ENCODE data around the gene COX7A1.

Gene COX7A1

DNA sequence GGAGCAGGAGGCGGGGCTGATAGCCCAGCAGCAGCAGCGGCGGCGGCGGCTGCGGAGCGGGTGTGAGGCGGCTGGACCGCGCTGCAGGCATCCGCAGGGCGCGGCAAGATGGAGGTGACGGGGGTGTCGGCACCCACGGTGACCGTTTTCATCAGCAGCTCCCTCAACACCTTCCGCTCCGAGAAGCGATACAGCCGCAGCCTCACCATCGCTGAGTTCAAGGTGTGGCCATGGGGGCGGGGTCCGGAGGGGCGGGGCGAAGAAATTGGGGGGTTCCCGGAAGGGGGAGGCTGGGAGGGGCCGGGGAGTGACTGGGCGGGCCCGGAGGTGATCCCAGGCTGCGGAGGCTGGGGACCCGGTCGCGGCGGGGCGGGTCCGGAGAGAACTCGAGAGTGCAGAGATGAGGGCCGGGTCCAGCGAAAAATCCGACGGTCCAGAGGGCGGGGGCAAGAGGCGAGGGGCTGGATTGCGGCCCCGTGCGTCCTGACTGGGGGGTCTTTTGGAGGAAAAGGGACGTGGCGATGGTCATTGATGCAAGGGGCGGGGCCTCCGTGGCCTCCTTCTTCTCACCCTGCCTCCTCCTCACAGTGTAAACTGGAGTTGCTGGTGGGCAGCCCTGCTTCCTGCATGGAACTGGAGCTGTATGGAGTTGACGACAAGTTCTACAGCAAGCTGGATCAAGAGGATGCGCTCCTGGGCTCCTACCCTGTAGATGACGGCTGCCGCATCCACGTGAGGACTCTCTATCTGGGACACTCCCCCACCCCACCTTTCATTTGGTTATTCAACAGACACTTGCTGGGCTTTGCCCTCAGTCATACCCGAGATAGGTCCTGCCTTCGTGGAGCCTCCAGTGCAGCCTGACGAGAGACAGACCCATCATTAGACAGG lies 36.5 kb downstream of the COX7A1 start, which contains the start of gene TBCB:
Gene TBCB (plus strand): TSS at position 16 of the 891 bp plus-strand sequence. CDS start 93 bp downstream, at position 109.
- TF ChIP-seq, protein P1, sequence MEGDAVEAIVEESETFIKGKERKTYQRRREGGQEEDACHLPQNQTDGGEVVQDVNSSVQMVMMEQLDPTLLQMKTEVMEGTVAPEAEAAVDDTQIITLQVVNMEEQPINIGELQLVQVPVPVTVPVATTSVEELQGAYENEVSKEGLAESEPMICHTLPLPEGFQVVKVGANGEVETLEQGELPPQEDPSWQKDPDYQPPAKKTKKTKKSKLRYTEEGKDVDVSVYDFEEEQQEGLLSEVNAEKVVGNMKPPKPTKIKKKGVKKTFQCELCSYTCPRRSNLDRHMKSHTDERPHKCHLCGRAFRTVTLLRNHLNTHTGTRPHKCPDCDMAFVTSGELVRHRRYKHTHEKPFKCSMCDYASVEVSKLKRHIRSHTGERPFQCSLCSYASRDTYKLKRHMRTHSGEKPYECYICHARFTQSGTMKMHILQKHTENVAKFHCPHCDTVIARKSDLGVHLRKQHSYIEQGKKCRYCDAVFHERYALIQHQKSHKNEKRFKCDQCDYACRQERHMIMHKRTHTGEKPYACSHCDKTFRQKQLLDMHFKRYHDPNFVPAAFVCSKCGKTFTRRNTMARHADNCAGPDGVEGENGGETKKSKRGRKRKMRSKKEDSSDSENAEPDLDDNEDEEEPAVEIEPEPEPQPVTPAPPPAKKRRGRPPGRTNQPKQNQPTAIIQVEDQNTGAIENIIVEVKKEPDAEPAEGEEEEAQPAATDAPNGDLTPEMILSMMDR (IDR thresholded peaks at IDR 0.05) = no peak
- H3K27ac ChIP-seq = peak within 1 kb of the TSS; percentile 78 to 95
- H3K4me3 ChIP-seq = peak within 1 kb of the TSS; percentile 85
- DNase-seq (ENCODE audit: low spot score) = peak; percentile 90

DNA sequence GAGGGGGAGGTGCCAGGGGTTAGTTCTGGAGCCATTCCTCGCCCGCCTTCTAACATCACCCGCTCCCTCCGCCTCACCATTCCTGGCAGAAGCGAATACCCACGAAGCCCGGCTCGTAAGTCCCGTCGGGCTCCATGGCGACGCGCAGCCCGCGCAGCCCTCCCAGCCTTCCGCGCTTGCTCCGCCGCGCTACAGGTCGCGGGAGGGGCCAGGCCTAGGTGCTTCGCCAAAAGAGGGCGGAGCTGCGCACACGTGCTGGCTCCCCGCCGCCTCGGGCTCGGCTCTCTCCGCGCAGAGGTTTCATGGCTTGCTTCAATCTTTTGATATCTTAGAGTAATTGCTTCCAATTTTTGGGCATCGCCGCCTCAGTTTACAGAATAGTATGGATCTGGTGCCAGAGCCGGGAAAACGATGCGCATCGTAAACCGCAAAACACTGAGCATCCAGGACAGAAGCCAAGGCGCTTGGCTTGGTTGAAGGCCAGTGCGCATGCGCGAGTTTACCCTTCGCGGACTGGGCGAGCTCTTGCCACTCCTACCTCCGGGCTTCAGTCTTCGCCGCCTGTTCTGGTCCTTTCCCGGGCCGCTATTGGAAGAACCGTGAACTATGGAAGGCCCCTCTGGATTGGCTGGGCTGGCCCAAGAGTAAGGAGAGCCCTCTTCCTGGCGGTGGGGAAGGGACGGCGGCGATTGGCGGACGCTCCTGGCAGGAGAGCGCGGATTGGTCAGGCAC lies 37.4 kb downstream of the COX7A1 start, which contains the start of gene POLR2I:
Gene POLR2I (minus strand): TSS at position 155 of the 732 bp plus-strand sequence. CDS start 19 bp downstream, at position 136.
- peak within 1 kb of the TSS; percentile 85 for H3K4me3 ChIP-seq
- peak within 1 kb of the TSS; percentile 78 to 95 for H3K27ac ChIP-seq
- peak; percentile 100 for DNase-seq (ENCODE audit: low spot score)
- TF ChIP-seq, protein P1 (IDR thresholded peaks at IDR 0.05) = no peak

DNA sequence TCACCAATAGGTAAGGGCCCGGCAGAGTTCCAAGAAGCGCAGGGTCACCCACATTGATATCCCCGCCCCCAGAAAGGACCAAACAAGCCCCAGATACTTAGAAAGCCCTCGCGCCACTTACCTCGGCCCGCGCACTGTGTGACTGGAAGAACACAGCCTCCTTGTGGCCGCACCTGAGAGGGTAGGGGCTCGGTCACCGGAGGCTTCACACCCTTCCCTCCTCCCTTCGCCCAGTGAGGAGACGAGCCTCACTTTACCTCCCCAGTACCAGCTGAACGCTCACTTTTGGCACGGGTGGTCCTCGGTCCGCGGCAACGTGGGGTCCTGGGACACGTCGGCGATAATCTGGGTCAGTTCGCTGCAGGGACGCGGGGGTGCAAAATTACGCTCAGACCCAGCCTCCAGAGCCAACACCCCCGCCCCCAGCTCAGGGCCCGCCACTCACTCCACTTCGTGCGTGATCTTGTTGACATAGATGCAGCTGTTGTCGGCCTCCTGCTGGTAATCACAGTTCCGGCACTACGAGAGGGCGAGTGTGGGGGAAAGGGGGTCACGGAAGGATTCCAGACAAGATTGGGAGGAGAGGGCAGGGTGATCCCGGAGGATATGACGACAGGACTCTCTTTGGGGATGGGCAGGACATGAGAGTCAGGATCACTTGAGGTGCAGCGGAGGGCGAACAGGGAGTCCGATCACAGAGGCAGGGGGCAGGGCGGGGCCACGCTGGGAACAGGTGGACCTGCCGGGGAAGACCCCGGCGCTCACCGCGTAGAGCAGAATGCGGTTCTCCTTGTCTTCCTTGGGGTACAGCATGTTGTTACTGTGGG lies 38.1 kb downstream of the COX7A1 start:
- Histone ChIP-seq H3K4me3 (peak overlapping the region; percentile 85), H3K27ac (peak overlapping the region; percentile 78 to 95)
- DNase-seq (ENCODE audit: low spot score) = peak; percentile 77
- TF ChIP-seq, protein P1 (IDR thresholded peaks at IDR 0.05) = no peak

DNA sequence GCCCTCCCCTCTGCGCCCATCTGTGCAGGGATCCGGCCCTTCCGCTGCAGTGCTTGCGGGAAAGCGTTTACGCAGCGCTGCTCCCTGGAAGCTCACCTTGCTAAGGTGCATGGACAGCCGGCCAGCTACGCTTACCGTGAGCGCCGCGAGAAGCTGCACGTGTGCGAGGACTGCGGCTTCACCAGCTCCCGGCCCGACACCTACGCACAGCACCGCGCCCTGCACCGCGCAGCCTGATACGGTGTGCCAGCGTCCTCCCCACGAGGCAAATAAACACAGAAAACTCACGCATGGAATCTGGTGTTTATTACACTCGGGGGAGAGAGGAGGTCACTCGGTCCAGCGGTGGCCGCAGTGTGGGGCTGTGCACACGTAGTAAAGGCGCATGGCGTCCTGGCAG lies 38.8 kb downstream of the COX7A1 start:
- Histone ChIP-seq H3K27ac (peak overlapping the region in 1 of 2 donors; percentile 95), H3K4me3 (peak overlapping the region; percentile 85)
- no peak for DNase-seq (ENCODE audit: low spot score)
- TF ChIP-seq, protein P1 (IDR thresholded peaks at IDR 0.05) = no peak

DNA sequence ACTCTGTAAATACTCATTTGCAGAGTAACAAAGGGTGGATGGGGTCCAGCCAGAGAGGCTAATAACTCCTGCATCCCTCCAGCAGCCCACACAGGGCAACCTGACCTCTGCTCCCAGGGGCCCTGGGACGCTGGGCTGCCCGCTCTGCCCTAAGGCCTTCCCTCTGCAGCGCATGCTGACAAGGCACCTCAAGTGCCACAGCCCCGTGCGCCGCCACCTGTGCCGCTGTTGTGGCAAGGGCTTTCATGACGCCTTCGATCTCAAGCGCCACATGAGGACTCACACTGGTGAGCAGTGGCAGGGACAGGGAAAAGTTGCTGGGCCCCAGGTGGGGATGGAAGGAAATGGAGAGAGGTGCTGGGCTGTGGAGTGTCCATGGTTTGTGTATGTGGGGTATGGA lies 39.6 kb downstream of the COX7A1 start:
- H3K4me3 ChIP-seq = no peak overlapping the region
- TF ChIP-seq, protein P1 (IDR thresholded peaks at IDR 0.05) = no peak
- no peak overlapping the region for H3K27ac ChIP-seq
- no peak for DNase-seq (ENCODE audit: low spot score)

DNA sequence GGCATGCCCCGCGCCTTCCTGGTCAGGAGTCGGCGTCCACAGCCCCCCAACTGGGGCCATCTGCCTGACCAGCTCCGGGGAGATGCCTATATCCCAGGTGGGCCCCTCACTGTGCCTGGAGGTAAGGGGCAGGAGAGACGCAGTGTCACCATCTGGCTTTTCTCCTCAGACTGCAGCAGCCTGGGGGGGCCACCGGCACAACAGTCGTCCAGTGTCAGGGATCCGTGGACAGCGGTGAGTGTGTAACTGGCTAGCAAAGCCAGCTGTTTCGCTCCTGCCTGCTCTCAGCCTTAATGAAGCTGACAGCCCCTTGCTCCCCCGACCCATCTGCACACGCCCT lies 41.1 kb downstream of the COX7A1 start:
- H3K4me3 ChIP-seq = no peak overlapping the region
- DNase-seq (ENCODE audit: low spot score) = no peak
- TF ChIP-seq, protein P1 (IDR thresholded peaks at IDR 0.05) = no peak
- H3K27ac ChIP-seq = no peak overlapping the region
